Sigmoid colon (tissue), 7 donors: ENCODE results near the gene SIM2. TPM values are rescaled to one million over a fixed set of nuclear protein-coding genes. Genes with fewer than 3 reads are reported as not detected.
A peak's percentile ranks its signal among the peaks of the same experiment; 100 is the strongest.

Experiments
- DNase-seq: peaks from one replicate; pipeline ENCODE4 v3.0.0-alpha.2; 2019
- H3K27ac ChIP-seq, 4 donors: fragments of 200-600 bp; sonication (generic); one replicate each; pipeline ENCODE4 v1.5.1; 2016 to 2019; ENCODE audit warnings: mild to moderate bottlenecking in 1 of 4
- H3K27me3 ChIP-seq, 3 donors: fragments of 200-600 bp; sonication (generic); one replicate each; pipeline ENCODE4 v1.5.1; 2019; ENCODE audit warnings: mild to moderate bottlenecking in 1 of 3
- H3K36me3 ChIP-seq, 4 donors: fragments of 200-600 bp; sonication (generic); one replicate each; pipeline ENCODE4 v1.5.1; 2016 to 2019
- H3K4me1 ChIP-seq, 4 donors: fragments of 200-600 bp; sonication (generic); one replicate each; pipeline ENCODE4 v1.5.1; 2017 to 2019
- H3K4me3 ChIP-seq, 4 donors: fragments of 200-600 bp; sonication (generic); one replicate each; pipeline ENCODE4 v1.5.1; 2017 to 2019; ENCODE audit warnings: mild to moderate bottlenecking in 2 of 4, moderate library complexity in 1 of 4
- H3K9me3 ChIP-seq, 4 donors: fragments of 200-600 bp in 3 of 4; sonication (generic) in 3 of 4; one replicate each; pipeline versions ENCODE4 v1.5.1 to v1.6.1; 2013 to 2019
- EP300 ChIP-seq, 4 donors: sonication (generic); formaldehyde crosslinking; IDR thresholded peaks; one replicate each; pipeline ENCODE4 v1.6.1; 2017; ENCODE audit warnings: antibody characterized with exemption in 4 of 4
- POLR2A ChIP-seq, 2 donors: fragments of 450-650 bp; IDR thresholded peaks; one replicate each; pipeline ENCODE4 v1.6.1; 2016; ENCODE audit warnings: antibody characterized with exemption in 2 of 2, mild to moderate bottlenecking in 2 of 2, moderate library complexity in 2 of 2
- POLR2AphosphoS5 ChIP-seq, 4 donors: sonication (generic); formaldehyde crosslinking; IDR thresholded peaks; one replicate each; pipeline ENCODE4 v1.6.1; 2017; ENCODE audit warnings: antibody characterized with exemption in 4 of 4
- WGBS, 2 donors: extraction: QIAGEN DNeasy Blood & Tissue Kit; methylation state at CpG; one replicate each; pipeline ENCODE4 v1.1.7; 2013; 5-methylcytosine and 5-hydroxymethylcytosine counted together
- intact Hi-C: fragments of 100-400 bp; cut with DNase I; formaldehyde crosslinking; loops from one replicate; pipeline ENCODE4 v1.15.1; 2023
- polyA plus RNA-seq, 3 donors: library from polyadenylated mRNA; stranded (reverse); fragments of 200-250 nt; gene quantifications; one replicate each; pipeline ENCODE4 v1.2.3, GENCODE V29; 2013
- total RNA-seq, 4 donors: library from RNA; depleted of rRNA; stranded (reverse); fragments of >200 nt; gene quantifications; one replicate each; pipeline ENCODE4 v1.1.0, GENCODE V29; 2016
- TF ChIP-seq, protein P1 (sequence below), 4 experiments: fragments of 450-650 bp in 3 of 4; fragments of 200-600 bp in 1 of 4; IDR thresholded peaks; one replicate each; pipeline ENCODE4 v1.5.1; 2016 to 2019; ENCODE audit warnings: antibody characterized with exemption in 4 of 4, mild to moderate bottlenecking in 3 of 4, moderate library complexity in 2 of 4
- donor health status: healthy with polysubstance abuse.
- donor health status: Bipolar disorder and iron deficiency.
- donor health status: healthy.

Gene SIM2
- total and polyA plus RNA-seq, 7 donors, result 0.01 to 0.60 TPM; not detected in 5

DNA sequence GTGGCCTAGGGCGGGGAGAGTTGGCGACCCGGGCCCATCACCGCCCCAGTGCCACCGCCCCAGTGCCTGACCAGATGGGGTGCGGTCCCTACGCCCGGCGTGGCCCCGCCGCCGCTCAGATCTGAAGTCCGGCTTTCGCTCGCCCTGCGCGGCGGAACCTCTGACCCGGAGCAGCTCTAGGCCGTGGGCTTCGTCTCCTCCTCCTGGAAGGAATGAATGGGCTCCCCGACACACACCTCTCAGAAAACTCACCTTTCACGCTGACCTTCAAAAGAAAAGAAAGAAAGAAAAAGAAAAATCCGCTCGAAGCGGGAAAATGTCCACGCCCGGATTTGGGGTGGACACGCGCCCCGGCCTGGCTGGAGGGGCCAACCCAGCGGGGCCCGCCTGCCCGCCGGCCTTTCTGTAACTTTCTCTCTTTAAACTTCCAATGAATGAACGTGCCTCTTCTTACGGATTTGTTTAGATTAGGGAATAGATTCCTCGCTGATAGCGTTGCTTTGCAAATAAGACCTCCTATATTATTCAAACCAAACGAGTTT is 5.4 kb upstream of the SIM2 start:
- Histone ChIP-seq H3K27me3 (peaks cover 68 to 96% (median 96%) of the 10 kb centered on the region in 3 donors), H3K36me3 (no peaks in the 10 kb centered on the region), H3K4me1 (peaks cover 0 to 39% (median 25%) of the 10 kb centered on the region in 4 donors), H3K4me3 (no peak overlapping the region), H3K9me3 (peaks cover 0 to under 1% (median 0%) of the 10 kb centered on the region in 4 donors), H3K27ac (no peak overlapping the region)
- TF ChIP-seq EP300 (IDR thresholded peaks at IDR 0.05), result no peak
- TF ChIP-seq POLR2A (IDR thresholded peaks at IDR 0.05), result no peak
- TF ChIP-seq, protein P1, sequence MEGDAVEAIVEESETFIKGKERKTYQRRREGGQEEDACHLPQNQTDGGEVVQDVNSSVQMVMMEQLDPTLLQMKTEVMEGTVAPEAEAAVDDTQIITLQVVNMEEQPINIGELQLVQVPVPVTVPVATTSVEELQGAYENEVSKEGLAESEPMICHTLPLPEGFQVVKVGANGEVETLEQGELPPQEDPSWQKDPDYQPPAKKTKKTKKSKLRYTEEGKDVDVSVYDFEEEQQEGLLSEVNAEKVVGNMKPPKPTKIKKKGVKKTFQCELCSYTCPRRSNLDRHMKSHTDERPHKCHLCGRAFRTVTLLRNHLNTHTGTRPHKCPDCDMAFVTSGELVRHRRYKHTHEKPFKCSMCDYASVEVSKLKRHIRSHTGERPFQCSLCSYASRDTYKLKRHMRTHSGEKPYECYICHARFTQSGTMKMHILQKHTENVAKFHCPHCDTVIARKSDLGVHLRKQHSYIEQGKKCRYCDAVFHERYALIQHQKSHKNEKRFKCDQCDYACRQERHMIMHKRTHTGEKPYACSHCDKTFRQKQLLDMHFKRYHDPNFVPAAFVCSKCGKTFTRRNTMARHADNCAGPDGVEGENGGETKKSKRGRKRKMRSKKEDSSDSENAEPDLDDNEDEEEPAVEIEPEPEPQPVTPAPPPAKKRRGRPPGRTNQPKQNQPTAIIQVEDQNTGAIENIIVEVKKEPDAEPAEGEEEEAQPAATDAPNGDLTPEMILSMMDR (IDR thresholded peaks at IDR 0.05), result no peak
- TF ChIP-seq POLR2AphosphoS5 (IDR thresholded peaks at IDR 0.05), result no peak
- DNase-seq, result no peak
- WGBS, 2 donors, result 9 to 11% methylated on average over 40 of the region's 40 CpGs
- intact Hi-C loops, result no loop called here

- H3K4me3 ChIP-seq, result no peak overlapping the region
- 10 to 14% methylated on average over 14 of the region's 14 CpGs for WGBS, 2 donors
- peaks cover 0 to 45% (median 30%) of the 10 kb centered on the region in 4 donors for H3K4me1 ChIP-seq
- H3K27me3 ChIP-seq, result peaks cover 73 to 100% (median 97%) of the 10 kb centered on the region in 3 donors
- no peaks in the 10 kb centered on the region for H3K36me3 ChIP-seq
- TF ChIP-seq POLR2A (IDR thresholded peaks at IDR 0.05) (no peak), EP300 (IDR thresholded peaks at IDR 0.05) (no peak), POLR2AphosphoS5 (IDR thresholded peaks at IDR 0.05) (no peak)
- TF ChIP-seq, protein P1 (IDR thresholded peaks at IDR 0.05), result no peak
- H3K9me3 ChIP-seq, result no peaks in the 10 kb centered on the region
- intact Hi-C loops, result no loop called here
- no peak for DNase-seq
- peak overlapping the region in 1 of 4 donors; percentile 12 for H3K27ac ChIP-seq
Measured at GRCh38 chr21:36694031-36694515, 4.8 kb upstream of the SIM2 start.

DNA sequence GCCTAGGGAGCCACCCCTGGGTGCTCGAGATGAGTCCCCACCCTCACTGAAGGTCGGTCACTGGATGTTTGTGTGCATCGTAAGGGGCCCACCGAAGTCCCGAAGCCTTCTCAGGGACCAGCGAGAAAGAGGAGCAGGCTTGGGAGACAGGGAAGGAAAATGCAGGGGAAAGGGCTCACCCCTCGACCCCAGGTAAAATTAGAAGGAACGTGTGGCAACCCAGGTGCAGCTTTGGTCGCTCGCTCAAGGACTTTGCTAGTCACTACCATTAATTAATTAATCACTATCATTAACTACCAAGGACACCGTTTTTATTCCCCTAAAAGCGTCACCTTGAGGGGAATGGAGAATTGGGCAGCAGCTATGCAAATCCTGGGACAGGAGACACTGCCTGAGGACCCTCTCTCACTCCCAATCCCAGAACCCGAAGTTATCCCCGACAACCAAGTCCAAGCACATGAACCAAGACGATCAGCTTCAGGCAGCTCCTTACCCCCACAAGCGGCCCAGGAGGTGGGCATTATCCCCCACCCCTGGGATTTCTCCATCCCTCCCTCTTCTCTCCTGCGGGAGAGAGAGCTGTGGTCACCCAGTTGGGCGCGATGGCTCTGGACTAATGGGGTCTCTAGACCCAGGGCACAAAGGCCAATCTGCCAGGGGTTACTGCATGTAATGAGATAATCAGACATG is 4.2 kb upstream of the SIM2 start:
- intact Hi-C loops, result no loop called here
- Histone ChIP-seq H3K4me3 (no peak overlapping the region), H3K9me3 (no peaks in the 10 kb centered on the region), H3K36me3 (no peaks in the 10 kb centered on the region), H3K4me1 (peaks cover 0 to 51% (median 36%) of the 10 kb centered on the region in 4 donors), H3K27me3 (peaks cover 79 to 100% (median 98%) of the 10 kb centered on the region in 3 donors), H3K27ac (peak overlapping the region in 1 of 4 donors; percentile 12)
- TF ChIP-seq EP300 (IDR thresholded peaks at IDR 0.05) (no peak), POLR2A (IDR thresholded peaks at IDR 0.05) (no peak), POLR2AphosphoS5 (IDR thresholded peaks at IDR 0.05) (no peak)
- TF ChIP-seq, protein P1 (IDR thresholded peaks at IDR 0.05), result no peak
- no peak for DNase-seq
- WGBS, 2 donors, result 9 to 16% methylated on average over 19 of the region's 19 CpGs

DNA sequence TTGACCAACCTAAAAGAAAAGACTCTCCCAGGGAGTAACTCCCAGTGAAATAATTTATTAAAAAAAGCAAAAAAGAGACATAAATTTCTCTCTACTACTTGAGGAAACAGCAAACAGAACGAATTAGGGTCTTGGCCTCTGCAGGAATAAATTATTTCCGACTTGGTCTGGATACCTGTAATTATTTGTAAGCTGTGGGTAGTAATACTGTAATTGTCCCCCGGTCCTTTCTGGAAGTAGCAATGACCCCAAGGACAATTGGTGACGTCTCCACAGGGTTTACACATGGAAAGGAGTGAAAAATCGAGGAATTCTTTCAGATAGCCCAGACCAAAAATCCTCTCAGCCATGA is 3.7 kb upstream of the SIM2 start:
- intact Hi-C loops, result no loop called here
- TF ChIP-seq, protein P1 (IDR thresholded peaks at IDR 0.05), result no peak
- no peak for TF ChIP-seq EP300 (IDR thresholded peaks at IDR 0.05)
- TF ChIP-seq POLR2A (IDR thresholded peaks at IDR 0.05), result no peak
- no peak for TF ChIP-seq POLR2AphosphoS5 (IDR thresholded peaks at IDR 0.05)
- H3K36me3 ChIP-seq, result no peaks in the 10 kb centered on the region
- no peaks in the 10 kb centered on the region for H3K9me3 ChIP-seq
- no peak overlapping the region for H3K4me3 ChIP-seq
- peaks cover 84 to 100% (median 99%) of the 10 kb centered on the region in 3 donors for H3K27me3 ChIP-seq
- WGBS, 2 donors, result 7 to 9% methylated on average over 5 of the region's 5 CpGs
- H3K4me1 ChIP-seq, result peaks cover 0 to 56% (median 42%) of the 10 kb centered on the region in 4 donors
- DNase-seq, result no peak
- H3K27ac ChIP-seq, result no peak overlapping the region
